CD4-positive, alpha-beta T cell treated with Interleukin-15 for 4 hours (primary cell): ENCODE results near the gene MMP13.
"Not testable (repeated sequence)": the region's sequence is repeated elsewhere in the genome, so short reads cannot be mapped to it uniquely, and the experiment has no call there.

Experiments used
- DNase-seq: peaks from one replicate; pipeline ENCODE4 v3.0.0-alpha.2; 2020; ENCODE audit warnings: low spot score

MMP13 gene

DNA sequence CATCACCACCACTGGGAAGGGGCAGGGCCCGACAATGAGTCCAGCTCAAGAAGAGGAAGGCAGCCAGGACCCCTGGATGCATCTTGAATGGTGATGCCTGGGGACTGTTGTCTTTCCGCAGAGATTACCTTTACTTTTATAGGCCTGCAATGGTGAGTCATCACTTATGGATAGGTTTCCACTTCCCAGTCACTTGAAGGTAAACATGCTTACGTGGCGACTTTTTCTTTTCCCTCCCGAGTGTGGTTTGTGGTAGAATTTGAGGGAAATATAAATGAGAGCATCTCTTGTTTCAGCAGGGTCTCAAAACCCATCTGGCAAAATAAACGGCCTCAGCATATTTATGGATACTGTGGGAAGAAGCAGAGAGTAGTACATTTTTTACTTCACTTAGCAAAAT lies at the start of gene MMP13:
TSS of gene MMP13 (minus strand) at position 109 of the 400 bp plus-strand sequence. CDS start at position 82, 27 bp downstream.
- no peak for DNase-seq

DNA sequence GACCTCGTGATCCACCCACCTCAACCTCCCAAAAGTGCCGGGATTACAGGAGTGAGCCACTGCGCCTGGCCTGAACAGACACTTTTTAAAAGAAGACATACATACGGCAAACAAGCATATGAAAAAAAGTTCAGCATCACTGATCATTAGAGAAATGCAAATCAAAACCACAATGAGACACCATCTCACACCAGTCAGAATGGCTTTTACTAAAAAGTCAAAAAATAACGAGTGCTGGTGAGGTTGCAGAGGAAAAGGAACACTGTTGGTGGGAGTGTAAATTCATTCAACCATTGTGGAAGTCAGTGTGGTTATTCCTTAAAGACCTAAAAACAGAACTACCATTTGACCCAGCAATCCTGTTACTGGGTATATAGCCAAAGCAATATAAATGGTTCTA lies 48.7 kb upstream of the MMP13 start:
- DNase-seq: not testable (repeated sequence)

DNA sequence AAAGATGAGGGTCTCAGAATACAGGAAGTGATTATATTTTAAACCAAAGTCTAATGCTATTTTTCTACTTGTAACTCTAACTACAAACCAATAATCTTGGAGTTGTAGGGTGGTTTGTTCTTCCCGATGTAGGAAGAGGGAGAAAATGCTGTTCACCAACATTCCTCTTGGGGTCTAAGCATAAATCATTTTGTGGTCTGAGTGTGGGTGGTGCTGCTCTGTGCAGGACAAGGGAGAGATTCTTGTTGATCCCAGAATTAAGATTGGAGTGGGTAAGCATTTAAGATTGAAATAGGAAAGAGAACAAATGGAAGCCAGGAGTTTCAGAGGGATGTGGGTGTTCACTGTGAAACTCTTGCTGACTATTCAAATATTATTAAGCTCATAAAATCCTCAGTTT lies 38.6 kb upstream of the MMP13 start:
- no peak for DNase-seq

GRCh38 chr11:102991776-102992175 lies 36.2 kb upstream of the MMP13 start:
- DNase-seq: no peak

GRCh38 chr11:102990145-102990544 lies 34.6 kb upstream of the MMP13 start:
- DNase-seq: no peak

DNA sequence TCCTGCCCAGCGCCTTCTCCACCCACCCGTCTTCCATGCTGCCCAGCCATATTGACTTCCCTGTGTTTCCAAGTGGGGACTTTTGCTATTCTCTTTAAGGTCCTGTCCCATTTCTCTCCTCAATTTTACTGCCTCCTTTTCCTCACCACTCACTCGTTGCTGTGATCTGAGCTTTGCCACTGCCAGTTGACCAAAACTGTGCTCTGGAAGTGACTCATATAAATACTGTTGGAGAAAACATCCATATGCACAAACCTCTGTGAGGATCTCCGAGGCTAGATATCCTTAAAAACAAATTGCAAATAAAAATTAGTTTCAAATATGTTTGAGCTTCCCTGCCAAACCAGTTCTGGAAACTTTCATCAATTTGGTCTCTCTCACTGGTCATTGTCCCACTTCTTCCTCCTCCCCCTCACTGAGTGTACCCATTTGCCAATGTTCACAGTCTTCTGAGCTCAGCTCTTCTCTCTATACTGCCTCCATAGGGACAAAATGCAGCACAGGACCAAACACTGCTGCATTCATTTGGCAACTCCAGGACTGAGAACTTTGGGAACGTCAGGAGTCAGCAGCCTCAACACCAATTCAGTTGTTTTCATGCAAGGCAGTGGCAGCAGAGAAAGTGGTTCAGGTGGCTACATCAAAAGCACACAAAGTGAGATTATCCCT lies 34.0 kb upstream of the MMP13 start:
- DNase-seq: no peak

DNA sequence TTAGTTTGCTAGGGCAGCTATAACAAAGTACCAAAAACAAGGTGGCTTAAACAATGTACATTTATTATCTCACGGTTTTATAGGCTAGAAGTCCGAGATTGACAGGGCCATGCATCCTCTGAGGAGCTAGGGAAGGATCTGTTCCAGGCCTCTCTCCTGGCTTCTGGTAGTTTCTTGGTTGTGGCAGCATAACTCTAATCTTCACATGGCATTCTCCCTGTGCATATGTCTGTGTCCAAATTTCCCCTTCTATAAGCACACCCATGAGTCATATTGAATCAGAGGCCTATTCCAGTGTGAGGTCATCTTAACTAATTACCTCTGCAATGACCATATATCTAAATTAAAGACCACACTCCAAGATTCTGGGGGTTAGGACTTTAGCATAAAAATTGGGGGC lies 31.3 kb upstream of the MMP13 start:
- DNase-seq: no peak

DNA sequence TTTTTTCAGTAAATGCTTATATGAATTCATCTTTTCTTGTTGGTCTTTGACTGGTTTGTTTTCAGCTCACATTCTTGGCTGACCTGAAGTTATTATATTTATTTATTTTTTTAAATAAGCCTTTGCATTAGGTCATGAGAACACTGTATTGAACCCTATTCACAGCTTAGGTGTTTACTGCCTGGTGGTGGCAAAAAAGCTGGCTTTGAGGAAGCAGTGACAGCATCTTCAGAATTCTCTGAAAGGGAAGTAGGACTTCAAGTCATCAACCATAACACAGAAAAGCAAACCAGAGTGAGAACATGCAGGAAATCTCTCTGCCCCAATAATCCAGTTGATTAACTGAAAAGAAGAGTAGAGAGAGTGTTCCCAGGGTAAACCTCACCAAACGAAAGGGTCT lies 30.3 kb upstream of the MMP13 start:
- DNase-seq: no peak

DNA sequence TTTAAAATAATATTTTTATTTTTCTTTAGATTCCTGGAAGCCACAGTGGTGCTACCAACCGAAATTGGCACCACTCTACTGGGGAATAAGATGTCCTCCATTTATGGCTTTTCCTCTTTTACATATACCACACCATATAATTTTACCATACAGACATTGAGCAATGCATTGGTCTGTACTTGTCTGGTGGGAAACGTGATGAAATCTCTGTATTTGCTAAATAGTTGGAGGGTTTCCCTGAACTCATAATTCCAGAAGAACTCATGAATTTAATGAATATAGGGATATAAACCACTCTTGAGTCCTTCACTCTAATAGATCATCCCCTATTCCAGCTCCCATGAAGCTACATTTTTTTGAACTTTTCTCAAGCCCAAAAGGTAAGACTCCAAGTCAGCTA lies 28.0 kb upstream of the MMP13 start:
- DNase-seq: no peak

DNA sequence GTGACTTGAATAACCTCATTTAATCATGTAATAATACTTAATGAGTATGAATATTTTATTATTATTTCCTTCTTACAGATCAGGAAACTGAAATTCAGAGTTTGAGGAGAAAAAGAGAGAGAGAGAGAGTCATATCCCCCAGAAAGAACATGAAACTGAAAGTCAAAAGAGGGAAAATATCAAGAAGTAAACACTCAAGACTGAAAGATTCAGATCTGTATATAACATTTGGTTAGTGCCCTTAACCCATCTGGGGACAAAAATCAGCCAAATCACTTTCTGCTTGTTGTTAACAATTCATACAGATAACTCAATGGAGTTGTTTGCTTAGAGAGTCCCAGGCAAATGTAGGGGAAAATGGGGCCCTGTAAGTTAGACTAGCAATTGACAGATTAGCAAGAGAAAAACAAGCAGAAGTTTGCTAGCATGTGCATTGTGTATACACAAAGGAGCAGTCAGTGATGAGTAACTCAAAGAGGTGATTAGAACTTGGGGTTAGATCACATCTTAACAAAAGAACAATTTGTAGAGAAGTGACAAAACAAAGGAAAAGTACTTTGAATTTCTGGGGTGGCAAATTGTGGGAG lies 25.9 kb upstream of the MMP13 start:
- no peak for DNase-seq

GRCh38 chr11:102974552-102975280 lies 19.2 kb upstream of the MMP13 start:
- no peak for DNase-seq

GRCh38 chr11:102973698-102974097 lies 18.2 kb upstream of the MMP13 start:
- DNase-seq: not testable (repeated sequence)

DNA sequence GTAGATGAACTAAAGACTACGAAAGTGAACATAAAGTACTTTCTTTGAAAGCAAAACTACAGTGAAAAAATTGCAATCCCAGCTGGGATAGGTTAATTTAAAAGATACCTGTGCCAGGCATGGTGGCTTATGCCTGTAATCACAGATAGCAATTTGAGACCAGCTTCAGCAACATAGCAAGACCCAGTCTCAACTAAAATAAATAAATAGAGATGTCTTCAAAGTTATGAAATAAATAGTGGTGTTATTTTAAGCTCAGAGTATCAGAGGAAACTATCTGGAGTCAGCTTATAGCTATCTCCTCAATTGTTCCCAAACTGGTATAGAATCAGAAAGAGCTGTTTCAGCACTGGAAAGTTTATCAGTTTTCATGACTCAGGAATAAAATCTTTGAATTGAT lies 17.3 kb upstream of the MMP13 start:
- no peak for DNase-seq

GRCh38 chr11:102971766-102972165 lies 16.2 kb upstream of the MMP13 start:
- no peak for DNase-seq

GRCh38 chr11:102967497-102967896 lies 12.0 kb upstream of the MMP13 start:
- no peak for DNase-seq

- no peak for DNase-seq
These were observed 10.5 kb upstream of the MMP13 start for GRCh38 chr11:102966011-102966410.

DNA sequence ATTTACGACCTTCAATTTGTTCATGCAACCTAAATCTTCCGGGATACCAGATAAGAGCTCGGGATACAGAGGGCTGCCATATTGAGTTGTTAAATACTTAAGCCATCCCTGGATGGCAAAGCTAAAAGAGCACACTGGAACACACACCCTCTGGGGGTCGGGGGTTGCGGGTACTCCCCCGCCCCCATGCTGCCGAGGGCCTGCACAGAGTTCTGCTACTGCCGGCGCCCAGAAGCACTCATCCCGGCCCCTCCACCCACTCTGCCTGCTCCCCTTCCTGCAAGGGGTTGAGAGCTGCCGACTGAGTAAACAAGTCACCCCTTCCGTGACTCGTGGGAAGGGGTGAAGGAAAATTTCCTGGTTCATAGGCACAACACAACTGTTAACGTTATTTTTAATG lies 9.3 kb upstream of the MMP13 start:
- DNase-seq: no peak

DNA sequence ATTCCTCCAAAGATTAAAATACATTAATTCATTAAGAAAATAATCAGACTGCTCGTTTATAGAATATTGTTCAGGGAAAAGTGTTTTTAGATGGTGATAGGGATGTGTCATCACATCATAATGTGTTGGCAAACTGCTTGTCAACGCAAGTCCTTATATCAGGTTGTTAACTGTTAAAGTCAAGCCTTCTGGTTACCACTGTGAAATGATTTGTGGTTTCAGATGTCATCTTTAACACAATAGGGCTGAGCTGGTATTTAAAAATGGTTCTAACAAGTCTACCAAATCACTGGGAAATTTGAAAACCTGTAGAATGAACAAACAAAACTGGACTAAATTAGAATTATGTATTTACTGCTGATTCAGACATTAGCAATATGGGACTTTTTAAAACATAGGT lies 2.4 kb upstream of the MMP13 start:
- no peak for DNase-seq

DNA sequence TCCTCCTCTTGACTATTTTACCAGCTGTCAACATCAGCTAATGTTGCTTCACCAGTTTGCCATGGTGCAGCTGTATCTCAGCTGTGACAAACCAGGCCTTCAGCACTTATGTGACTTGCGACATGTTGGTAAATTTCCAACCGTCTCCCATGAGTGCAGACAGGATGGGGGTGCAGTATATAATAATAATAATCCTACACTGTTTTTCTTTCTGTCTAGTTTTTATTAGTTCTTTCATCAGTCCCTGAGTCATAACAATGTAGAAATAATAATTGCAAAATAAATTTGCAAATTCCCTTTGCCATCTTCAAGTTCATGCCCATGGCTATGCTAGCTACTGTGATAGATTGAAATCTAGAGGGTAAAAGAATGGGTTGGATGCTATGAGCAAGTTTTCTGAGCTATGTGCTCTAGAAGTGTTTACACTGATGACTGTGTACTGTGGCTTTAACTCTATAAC lies 4.9 kb downstream of the MMP13 start:
- DNase-seq: no peak

- DNase-seq: no peak
These were observed 9.3 kb downstream of the MMP13 start for GRCh38 chr11:102946237-102946636.

DNA sequence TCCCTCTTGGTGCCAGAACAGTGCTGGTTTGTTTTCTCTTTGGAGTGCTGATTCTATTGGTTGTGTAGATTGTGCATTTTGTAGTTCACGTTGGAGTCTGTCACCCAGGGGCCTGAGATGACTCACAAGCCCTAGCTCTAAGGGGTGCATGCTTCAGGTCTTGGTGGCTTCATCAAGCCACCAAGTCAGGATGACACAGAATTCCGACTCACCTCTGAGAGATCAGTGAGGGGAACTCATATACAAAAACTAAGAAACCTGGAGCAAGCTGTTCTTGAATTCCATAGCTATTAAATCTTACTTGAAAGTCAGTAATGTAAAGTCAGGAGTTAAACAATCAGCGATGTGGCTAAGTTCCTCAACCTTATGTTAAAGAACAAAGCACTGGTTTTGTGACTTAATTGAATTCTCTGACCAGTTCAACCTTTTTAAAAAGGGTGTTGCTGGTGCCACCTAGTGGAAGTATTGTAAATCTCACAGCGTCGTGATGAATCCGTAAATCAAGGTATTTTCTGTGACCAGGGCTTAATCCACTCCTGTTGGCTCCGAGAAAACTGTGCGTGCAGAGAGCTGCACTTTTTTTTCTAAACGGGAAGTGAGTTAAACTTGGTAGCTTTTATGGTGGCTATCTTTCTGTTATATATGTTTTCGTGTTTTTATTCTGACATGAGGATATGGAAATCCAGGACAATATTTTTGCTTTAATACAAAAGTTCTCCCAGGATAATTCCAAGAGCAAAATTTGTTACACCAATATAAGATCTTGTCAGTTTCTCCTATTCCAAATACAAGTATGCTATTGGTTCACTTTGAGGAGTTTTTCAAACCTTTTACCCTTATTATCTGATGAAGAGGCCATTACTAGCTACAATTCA lies 14.6 kb downstream of the MMP13 start:
- DNase-seq: peak; percentile 53

- DNase-seq: no peak
These were observed 18.5 kb downstream of the MMP13 start for GRCh38 chr11:102936864-102937509.
